ENCODE results near the gene LLGL2.

DNA sequence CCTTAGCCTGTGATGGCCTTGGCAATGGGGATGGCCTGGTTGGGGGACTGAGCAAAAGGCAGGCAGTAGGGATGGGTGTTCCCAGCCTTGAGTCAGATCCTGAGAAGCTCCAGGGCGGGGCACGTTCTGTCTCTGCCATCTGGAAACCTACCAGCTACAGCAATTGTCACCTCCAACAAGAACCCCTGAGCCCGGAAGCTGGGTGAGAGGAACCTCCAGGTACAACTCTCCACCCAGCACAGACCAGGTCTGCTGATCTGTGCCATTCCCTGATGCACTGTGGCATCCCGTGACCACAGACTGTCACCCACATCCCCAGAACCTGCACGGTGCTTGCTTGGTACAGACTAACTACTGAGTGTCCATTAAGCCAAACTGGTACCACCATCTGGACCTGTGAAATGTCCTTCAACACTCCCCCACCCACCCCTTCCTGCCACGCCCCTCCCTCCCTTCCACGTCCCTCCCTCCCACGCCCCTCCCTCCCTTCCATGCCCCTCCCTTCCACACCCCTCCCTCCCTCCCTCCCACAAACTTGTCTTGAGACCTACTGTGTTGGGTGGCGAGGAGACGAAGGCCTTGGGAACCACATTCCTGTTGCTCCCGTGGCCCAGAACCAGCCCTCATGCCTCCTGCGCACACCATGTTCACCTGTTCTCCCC is 78.7 kb downstream of the LLGL2 start:
- no peak for TF ChIP-seq POLR2A (IDR thresholded peaks at IDR 0.05; ENCODE audit: extremely low read depth, insufficient read length)
- TF ChIP-seq CTCF (IDR thresholded peaks at IDR 0.05; ENCODE audit: low read depth, low read length) = no peak
- TF ChIP-seq MAX (IDR thresholded peaks at IDR 0.05; ENCODE audit: low read depth, low read length) = no peak

Measured in NB4 (cell line).